ENCODE data around the gene PRMT7. TPM values are rescaled to one million over a fixed set of nuclear protein-coding genes. Genes with fewer than 3 reads are reported as not detected.

Gene PRMT7
- total and polyA plus RNA-seq, 2 donors, result 57.9 to 65.5 TPM

DNA sequence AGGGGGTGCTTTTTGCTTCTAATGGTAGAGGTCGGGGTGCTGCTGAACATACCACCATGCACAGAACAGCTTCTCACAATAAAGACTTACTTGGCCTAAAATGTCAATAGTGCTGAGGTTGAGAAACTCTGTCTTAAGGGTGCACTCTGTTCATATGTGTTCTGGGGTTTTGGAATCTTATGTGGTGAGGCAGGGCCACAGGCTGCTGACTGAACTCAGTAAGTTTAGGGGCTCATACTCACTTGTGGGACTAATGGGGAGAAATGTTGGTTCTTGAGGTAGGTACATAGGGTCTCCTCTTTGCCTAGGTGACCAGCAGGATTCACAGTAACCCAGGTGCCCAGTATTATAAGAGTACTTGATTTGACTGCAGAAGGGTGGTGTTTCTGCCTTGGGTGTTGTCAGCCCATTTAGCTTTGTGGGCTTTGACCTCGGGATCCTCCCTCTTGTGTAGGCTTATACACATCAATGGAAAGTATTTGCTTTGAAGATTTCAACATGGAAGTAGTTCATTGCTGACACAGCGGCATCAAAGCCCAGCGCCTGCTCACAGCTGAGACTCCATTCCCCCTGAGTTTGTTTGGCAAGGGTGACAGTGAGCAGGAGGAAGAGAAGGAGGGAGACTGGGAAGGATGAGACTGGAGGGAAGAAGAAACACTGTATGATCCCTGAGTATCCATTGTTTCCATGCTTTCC is 29.3 kb upstream of the PRMT7 start:
- peak in 2 of 9 donors; percentile 68 to 85 for DNase-seq (ENCODE audit: low read depth in 6 of 9, low spot score in 9 of 9)
- peaks cover 73 to 94% of the 10 kb centered on the region in 2 donors for H3K4me1 ChIP-seq (ENCODE audit: control insufficient read depth in 2 of 2, insufficient read depth in 2 of 2, low read length in 2 of 2)
- H3K36me3 ChIP-seq (ENCODE audit: control insufficient read depth in 2 of 2, insufficient read depth in 2 of 2, low read length in 1 of 2), result peaks cover 29 to 61% of the 10 kb centered on the region in 2 donors
- H3K4me3 ChIP-seq (ENCODE audit: low read length in 2 of 2), result peak overlapping the region in 1 of 2 donors; percentile 17
- WGBS, result 28% methylated on average over 4 of the region's 4 CpGs
- H3K27me3 ChIP-seq (ENCODE audit: control insufficient read depth in 2 of 2, insufficient read depth in 1 of 2, low read length in 1 of 2), result no peaks in the 10 kb centered on the region
- H3K9me3 ChIP-seq (ENCODE audit: control insufficient read depth in 2 of 2, insufficient read depth in 1 of 2, low read length in 1 of 2), result no peaks in the 10 kb centered on the region
- peak overlapping the region; percentile 86 to 88 for H3K27ac ChIP-seq (ENCODE audit: low read depth in 1 of 2, low read length in 1 of 2)

DNA sequence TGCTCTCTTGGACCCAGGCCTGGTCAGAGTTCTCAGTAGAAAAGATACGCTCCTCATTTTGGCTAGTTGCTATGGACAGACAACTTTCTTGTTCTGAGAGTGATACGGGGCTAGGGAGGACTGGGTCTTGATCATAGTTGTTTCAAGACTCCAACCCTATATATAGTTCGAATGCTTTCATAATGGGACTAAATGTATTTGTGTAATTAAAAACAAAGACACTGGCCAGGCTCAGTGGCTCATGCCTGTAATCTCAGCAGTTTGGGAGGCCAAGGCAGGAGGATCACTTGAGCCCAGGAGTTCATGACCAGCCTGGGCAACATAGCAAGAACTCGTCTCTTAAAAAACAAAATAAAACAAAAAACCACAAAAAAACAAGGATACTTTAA is 28.8 kb upstream of the PRMT7 start:
- no peak for DNase-seq (ENCODE audit: low read depth in 6 of 9, low spot score in 9 of 9)
- no peaks in the 10 kb centered on the region for H3K9me3 ChIP-seq (ENCODE audit: control insufficient read depth in 2 of 2, insufficient read depth in 1 of 2, low read length in 1 of 2)
- H3K27ac ChIP-seq (ENCODE audit: low read depth in 1 of 2, low read length in 1 of 2), result peak overlapping the region; percentile 86 to 88
- peaks cover 25 to 60% of the 10 kb centered on the region in 2 donors for H3K36me3 ChIP-seq (ENCODE audit: control insufficient read depth in 2 of 2, insufficient read depth in 2 of 2, low read length in 1 of 2)
- H3K27me3 ChIP-seq (ENCODE audit: control insufficient read depth in 2 of 2, insufficient read depth in 1 of 2, low read length in 1 of 2), result no peaks in the 10 kb centered on the region
- no peak overlapping the region for H3K4me3 ChIP-seq (ENCODE audit: low read length in 2 of 2)
- WGBS, result 94% methylated on average over 4 of the region's 4 CpGs
- H3K4me1 ChIP-seq (ENCODE audit: control insufficient read depth in 2 of 2, insufficient read depth in 2 of 2, low read length in 2 of 2), result peaks cover 75 to 94% of the 10 kb centered on the region in 2 donors

GRCh38 chr16:68283346-68283745 is 27.5 kb upstream of the PRMT7 start:
- peaks cover 36 to 62% of the 10 kb centered on the region in 2 donors for H3K36me3 ChIP-seq (ENCODE audit: control insufficient read depth in 2 of 2, insufficient read depth in 2 of 2, low read length in 1 of 2)
- no peaks in the 10 kb centered on the region for H3K9me3 ChIP-seq (ENCODE audit: control insufficient read depth in 2 of 2, insufficient read depth in 1 of 2, low read length in 1 of 2)
- H3K27ac ChIP-seq (ENCODE audit: low read depth in 1 of 2, low read length in 1 of 2), result peak overlapping the region; percentile 81 to 86
- WGBS, result 69% methylated on average over 5 of the region's 5 CpGs
- no peak for DNase-seq (ENCODE audit: low read depth in 6 of 9, low spot score in 9 of 9)
- no peaks in the 10 kb centered on the region for H3K27me3 ChIP-seq (ENCODE audit: control insufficient read depth in 2 of 2, insufficient read depth in 1 of 2, low read length in 1 of 2)
- peaks cover 84 to 95% of the 10 kb centered on the region in 2 donors for H3K4me1 ChIP-seq (ENCODE audit: control insufficient read depth in 2 of 2, insufficient read depth in 2 of 2, low read length in 2 of 2)
- no peak overlapping the region for H3K4me3 ChIP-seq (ENCODE audit: low read length in 2 of 2)

- WGBS, result 33% methylated on average over 9 of the region's 9 CpGs
- Histone ChIP-seq H3K36me3 (ENCODE audit: control insufficient read depth in 2 of 2, insufficient read depth in 2 of 2, low read length in 1 of 2) (peaks cover 39 to 64% of the 10 kb centered on the region in 2 donors), H3K27me3 (ENCODE audit: control insufficient read depth in 2 of 2, insufficient read depth in 1 of 2, low read length in 1 of 2) (no peaks in the 10 kb centered on the region), H3K4me3 (ENCODE audit: low read length in 2 of 2) (peak overlapping the region; percentile 15 to 20), H3K9me3 (ENCODE audit: control insufficient read depth in 2 of 2, insufficient read depth in 1 of 2, low read length in 1 of 2) (no peaks in the 10 kb centered on the region), H3K27ac (ENCODE audit: low read depth in 1 of 2, low read length in 1 of 2) (peak overlapping the region; percentile 86 to 91), H3K4me1 (ENCODE audit: control insufficient read depth in 2 of 2, insufficient read depth in 2 of 2, low read length in 2 of 2) (peaks cover 88 to 100% of the 10 kb centered on the region in 2 donors)
- peak in 1 of 9 donors; percentile 54 for DNase-seq (ENCODE audit: low read depth in 6 of 9, low spot score in 9 of 9)
These were observed 26.8 kb upstream of the PRMT7 start for GRCh38 chr16:68283801-68284598.

- peaks cover 34 to 64% of the 10 kb centered on the region in 2 donors for H3K36me3 ChIP-seq (ENCODE audit: control insufficient read depth in 2 of 2, insufficient read depth in 2 of 2, low read length in 1 of 2)
- peaks cover 88 to 100% of the 10 kb centered on the region in 2 donors for H3K4me1 ChIP-seq (ENCODE audit: control insufficient read depth in 2 of 2, insufficient read depth in 2 of 2, low read length in 2 of 2)
- 8% methylated on average over 5 of the region's 5 CpGs for WGBS
- H3K27ac ChIP-seq (ENCODE audit: low read depth in 1 of 2, low read length in 1 of 2), result peak overlapping the region; percentile 86 to 91
- no peaks in the 10 kb centered on the region for H3K9me3 ChIP-seq (ENCODE audit: control insufficient read depth in 2 of 2, insufficient read depth in 1 of 2, low read length in 1 of 2)
- peak in 2 of 9 donors; percentile 56 to 79 for DNase-seq (ENCODE audit: low read depth in 6 of 9, low spot score in 9 of 9)
- H3K27me3 ChIP-seq (ENCODE audit: control insufficient read depth in 2 of 2, insufficient read depth in 1 of 2, low read length in 1 of 2), result no peaks in the 10 kb centered on the region
- H3K4me3 ChIP-seq (ENCODE audit: low read length in 2 of 2), result peak overlapping the region; percentile 20 to 33
These were observed 26.0 kb upstream of the PRMT7 start for GRCh38 chr16:68284847-68285246.

DNA sequence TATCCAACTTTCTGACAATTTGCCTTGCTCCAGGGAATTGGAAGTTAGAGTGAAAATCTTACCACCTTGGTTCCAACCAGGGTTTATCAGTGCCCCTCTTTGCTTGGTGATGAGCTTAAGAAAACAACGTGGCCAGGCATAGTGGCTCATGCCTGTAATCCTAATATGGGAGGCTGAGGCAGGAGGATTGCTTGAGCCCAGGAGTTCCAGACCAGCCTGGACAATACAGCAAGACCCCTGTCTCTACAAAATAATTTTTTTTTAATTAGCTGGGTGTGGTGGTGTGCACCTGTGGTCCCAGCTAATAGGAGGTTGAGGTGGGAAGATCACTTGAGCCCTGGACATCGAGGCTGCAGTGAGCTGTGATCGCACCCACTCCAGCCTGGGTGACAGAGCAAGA is 25.1 kb upstream of the PRMT7 start:
- H3K4me1 ChIP-seq (ENCODE audit: control insufficient read depth in 2 of 2, insufficient read depth in 2 of 2, low read length in 2 of 2), result peaks cover 85 to 100% of the 10 kb centered on the region in 2 donors

GRCh38 chr16:68286153-68287074 is 24.4 kb upstream of the PRMT7 start:
- Histone ChIP-seq H3K9me3 (ENCODE audit: control insufficient read depth in 2 of 2, insufficient read depth in 1 of 2, low read length in 1 of 2) (peaks cover 0 to 4% of the 10 kb centered on the region in 2 donors), H3K4me3 (ENCODE audit: low read length in 2 of 2) (peak overlapping the region; percentile 33 to 34), H3K27me3 (ENCODE audit: control insufficient read depth in 2 of 2, insufficient read depth in 1 of 2, low read length in 1 of 2) (no peaks in the 10 kb centered on the region), H3K27ac (ENCODE audit: low read depth in 1 of 2, low read length in 1 of 2) (peak overlapping the region; percentile 86 to 95), H3K36me3 (ENCODE audit: control insufficient read depth in 2 of 2, insufficient read depth in 2 of 2, low read length in 1 of 2) (peaks cover 37 to 71% of the 10 kb centered on the region in 2 donors), H3K4me1 (ENCODE audit: control insufficient read depth in 2 of 2, insufficient read depth in 2 of 2, low read length in 2 of 2) (peaks cover 82 to 100% of the 10 kb centered on the region in 2 donors)
- peak in 3 of 9 donors; percentile 67 to 89 (median 75) for DNase-seq (ENCODE audit: low read depth in 6 of 9, low spot score in 9 of 9)
- 62% methylated on average over 12 of the region's 12 CpGs for WGBS

More for the DNA sequence above, 25.1 kb upstream of the PRMT7 start:
- Histone ChIP-seq H3K27ac (ENCODE audit: low read depth in 1 of 2, low read length in 1 of 2) (peak overlapping the region; percentile 86 to 91), H3K27me3 (ENCODE audit: control insufficient read depth in 2 of 2, insufficient read depth in 1 of 2, low read length in 1 of 2) (no peaks in the 10 kb centered on the region), H3K36me3 (ENCODE audit: control insufficient read depth in 2 of 2, insufficient read depth in 2 of 2, low read length in 1 of 2) (peaks cover 36 to 65% of the 10 kb centered on the region in 2 donors), H3K9me3 (ENCODE audit: control insufficient read depth in 2 of 2, insufficient read depth in 1 of 2, low read length in 1 of 2) (peaks cover 0 to 3% of the 10 kb centered on the region in 2 donors), H3K4me3 (ENCODE audit: low read length in 2 of 2) (peak overlapping the region; percentile 33 to 34)
- WGBS, result 78% methylated on average over 3 of the region's 3 CpGs
- DNase-seq (ENCODE audit: low read depth in 6 of 9, low spot score in 9 of 9), result no peak

All from thymus (tissue), 11 donors.